BJ (cell line): ENCODE measurements around the gene DHRSX. TPM values are rescaled to one million over a fixed set of nuclear protein-coding genes. Genes with fewer than 3 reads are reported as not detected.

Experiments used
- CTCF ChIA-PET: fragments of 350-600 bp; formaldehyde crosslinking; extraction: SDS; loops from one replicate; lab custom pipeline; 2021; ENCODE audit warnings: antibody characterized with exemption, inconsistent platforms; lab: Yijun Ruan, JAX
- POLR2A ChIA-PET: fragments of 300-600 bp; sonication (Branson Sonifier 250); formaldehyde crosslinking; extraction: SDS; loops from one replicate; lab custom pipeline; 2021; ENCODE audit warnings: antibody characterized with exemption; lab: Charles Lee
- DNase-seq: peaks from one replicate; pipeline ENCODE4 v3.0.0-alpha.2; 2011; ENCODE audit warnings: low read depth
- H3K27me3 ChIP-seq: 2 replicates; pipeline ENCODE4 v1.6.0; 2011; ENCODE audit warnings: low read length; ENCODE audit not compliant: control insufficient read depth, insufficient read depth
- H3K36me3 ChIP-seq: 2 replicates; pipeline ENCODE4 v1.5.1; 2011; ENCODE audit warnings: low read length; ENCODE audit not compliant: control insufficient read depth, insufficient read depth
- H3K4me3 ChIP-seq: 2 replicates; pipeline ENCODE4 v1.5.1; 2011; ENCODE audit warnings: low read depth, mild to moderate bottlenecking, control low read depth, low read length
- CTCF ChIP-seq: IDR thresholded peaks from 2 replicates; pipeline ENCODE4 v1.5.1; 2011; ENCODE audit warnings: low read depth, mild to moderate bottlenecking, control low read depth, inconsistent platforms, low read length, moderate library complexity; ENCODE audit not compliant: insufficient read depth
- polyA plus RNA-seq: library from polyadenylated mRNA; depleted of rRNA; stranded (reverse); fragments of >200 nt; gene quantifications from 2 replicates; pipeline ENCODE4 v1.2.3, GENCODE V29; 2011

Gene DHRSX
- polyA plus RNA-seq, 1 experiment = 66.2 TPM

- DNase-seq = no peak
- POLR2A ChIA-PET = no interaction called here
- H3K4me3 ChIP-seq = no peak overlapping the region
- no peak for TF ChIP-seq CTCF
- CTCF ChIA-PET = no interaction called here
- no peaks in the 10 kb centered on the region for H3K27me3 ChIP-seq
- no peaks in the 10 kb centered on the region for H3K36me3 ChIP-seq
Observed at GRCh38 chrX:2517055-2517454, 16.3 kb upstream of the DHRSX start.

GRCh38 chrX:2516623-2517022 lies 15.8 kb upstream of the DHRSX start:
- Histone ChIP-seq H3K4me3 (no peak overlapping the region), H3K27me3 (no peaks in the 10 kb centered on the region), H3K36me3 (no peaks in the 10 kb centered on the region)
- TF ChIP-seq CTCF = no peak
- DNase-seq = no peak
- ChIA-PET POLR2A (no interaction called here), CTCF (no interaction called here)

GRCh38 chrX:2514131-2514530 lies 13.4 kb upstream of the DHRSX start:
- POLR2A ChIA-PET = no interaction called here
- H3K27me3 ChIP-seq = no peaks in the 10 kb centered on the region
- no peaks in the 10 kb centered on the region for H3K36me3 ChIP-seq
- no peak for TF ChIP-seq CTCF
- CTCF ChIA-PET = no interaction called here
- H3K4me3 ChIP-seq = no peak overlapping the region
- no peak for DNase-seq

GRCh38 chrX:2513121-2513664 lies 12.4 kb upstream of the DHRSX start:
- CTCF ChIA-PET = no interaction called here

GRCh38 chrX:2512501-2512900 lies 11.7 kb upstream of the DHRSX start:
- POLR2A ChIA-PET = no interaction called here
- Histone ChIP-seq H3K4me3 (no peak overlapping the region), H3K27me3 (no peaks in the 10 kb centered on the region), H3K36me3 (no peaks in the 10 kb centered on the region)
- DNase-seq = no peak
- TF ChIP-seq CTCF = no peak
- CTCF ChIA-PET = no interaction called here

More at GRCh38 chrX:2513121-2513664, 12.4 kb upstream of the DHRSX start:
- TF ChIP-seq CTCF = no peak
- no peak overlapping the region for H3K4me3 ChIP-seq
- no peak for DNase-seq
- no peaks in the 10 kb centered on the region for H3K36me3 ChIP-seq
- POLR2A ChIA-PET = no interaction called here
- no peaks in the 10 kb centered on the region for H3K27me3 ChIP-seq
